ENCODE results near the gene MAP4K2. TPM values are rescaled to one million over a fixed set of nuclear protein-coding genes. Genes with fewer than 3 reads are reported as not detected.
"Not testable (repeated sequence)": the region's sequence is repeated elsewhere in the genome, so short reads cannot be mapped to it uniquely, and the experiment has no call there.

The MAP4K2 gene
- total RNA-seq: 70.8 TPM

DNA sequence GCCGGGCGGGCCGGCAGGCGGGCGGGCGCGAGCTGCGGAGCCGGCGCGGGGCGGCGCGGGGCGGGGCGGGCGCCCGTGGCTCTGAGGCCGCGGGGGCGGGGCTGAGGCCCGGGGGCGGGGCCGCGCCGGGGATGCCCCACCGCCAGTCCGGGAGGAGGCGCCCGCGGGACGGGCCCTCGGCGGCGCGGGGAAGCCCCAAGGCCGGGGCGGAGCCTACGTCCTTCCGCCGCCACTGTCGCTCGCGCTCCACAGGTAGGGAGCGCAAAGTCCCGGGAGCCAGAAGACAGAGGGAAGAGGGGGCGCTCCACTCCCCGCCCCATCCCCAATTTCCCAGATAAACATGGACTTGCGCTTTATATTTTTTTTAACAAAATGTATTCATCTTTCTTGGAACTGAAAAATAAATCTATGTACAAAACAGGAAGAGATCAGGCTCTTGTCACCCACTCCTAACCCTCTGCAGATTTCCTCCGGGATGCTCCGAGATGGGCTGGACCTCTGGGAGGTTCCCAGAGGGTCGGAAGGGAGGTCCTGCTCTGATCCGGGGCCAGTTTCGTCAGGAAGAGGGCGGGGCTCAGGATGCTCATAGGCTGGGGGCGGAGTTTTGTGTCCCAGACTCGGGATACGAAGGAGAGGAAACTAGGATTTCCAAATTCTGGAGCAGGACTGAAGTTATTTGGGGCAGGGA, at the start of gene MAP4K2:
TSS of gene MAP4K2 (minus strand) at position 57 of the 688 bp plus-strand sequence. CDS start 65 bp downstream, outside the sequence.
- DNase-seq (ENCODE audit: low read depth in 2 of 3, low spot score in 2 of 3): peak; percentile 76 to 84 (median 79)

DNA sequence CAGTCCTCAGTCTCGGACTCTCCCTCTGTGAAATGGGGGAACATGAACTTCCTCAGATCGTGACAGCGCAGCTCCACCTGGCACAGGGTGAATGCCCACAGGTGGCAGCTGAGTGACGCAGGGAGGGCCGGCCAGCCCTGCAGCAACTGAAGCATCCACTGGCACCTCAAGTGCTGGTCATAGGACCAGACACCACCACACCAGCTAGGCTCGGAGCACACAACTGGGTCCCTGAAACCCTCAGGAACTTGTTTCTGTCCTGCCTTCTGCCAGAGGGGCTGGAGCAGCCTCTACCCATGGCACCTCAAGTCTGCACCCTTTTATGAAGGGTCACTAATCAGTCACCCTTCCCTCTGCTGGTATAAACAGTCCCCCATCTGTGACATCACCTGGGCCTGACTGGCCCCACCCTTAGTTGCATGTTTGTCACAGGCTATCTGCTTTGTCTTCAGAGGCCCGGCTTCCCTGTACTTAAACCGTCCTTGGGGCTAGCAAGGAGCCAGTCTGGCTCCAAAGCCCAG, 48.9 kb upstream of the MAP4K2 start:
- DNase-seq (ENCODE audit: low read depth in 2 of 3, low spot score in 2 of 3): no peak

DNA sequence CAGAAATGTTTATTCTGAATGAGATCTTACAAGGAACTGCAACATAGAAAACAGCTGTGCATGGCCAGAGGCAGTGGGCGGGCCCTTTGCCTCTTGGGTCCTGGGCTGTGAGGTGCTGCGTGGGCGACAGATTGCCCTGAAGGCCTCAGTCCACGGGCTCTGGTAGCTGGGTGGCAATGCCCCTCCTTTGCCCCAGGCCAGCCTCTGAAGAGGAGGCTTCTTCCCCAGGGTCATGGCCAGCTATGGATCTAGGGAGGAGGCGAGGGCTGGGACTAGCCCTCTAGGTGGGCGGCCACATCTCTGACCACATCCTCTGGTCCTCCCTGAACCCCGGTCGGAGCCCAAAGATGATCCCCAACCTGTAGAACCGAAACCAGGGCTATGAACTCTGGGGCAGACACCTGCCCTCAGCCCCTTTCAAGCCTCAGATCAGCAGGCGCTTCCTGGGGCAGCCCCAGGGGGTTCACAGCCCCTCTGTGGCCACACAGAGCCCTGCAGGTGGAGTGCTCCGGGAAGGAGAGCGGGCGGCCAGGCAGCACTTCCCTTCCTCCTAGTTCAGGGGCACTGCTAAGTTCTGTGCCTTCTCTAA, 48.1 kb upstream of the MAP4K2 start:
- DNase-seq (ENCODE audit: low read depth in 2 of 3, low spot score in 2 of 3): peak in 2 of 3 donors; percentile 59 to 68

DNA sequence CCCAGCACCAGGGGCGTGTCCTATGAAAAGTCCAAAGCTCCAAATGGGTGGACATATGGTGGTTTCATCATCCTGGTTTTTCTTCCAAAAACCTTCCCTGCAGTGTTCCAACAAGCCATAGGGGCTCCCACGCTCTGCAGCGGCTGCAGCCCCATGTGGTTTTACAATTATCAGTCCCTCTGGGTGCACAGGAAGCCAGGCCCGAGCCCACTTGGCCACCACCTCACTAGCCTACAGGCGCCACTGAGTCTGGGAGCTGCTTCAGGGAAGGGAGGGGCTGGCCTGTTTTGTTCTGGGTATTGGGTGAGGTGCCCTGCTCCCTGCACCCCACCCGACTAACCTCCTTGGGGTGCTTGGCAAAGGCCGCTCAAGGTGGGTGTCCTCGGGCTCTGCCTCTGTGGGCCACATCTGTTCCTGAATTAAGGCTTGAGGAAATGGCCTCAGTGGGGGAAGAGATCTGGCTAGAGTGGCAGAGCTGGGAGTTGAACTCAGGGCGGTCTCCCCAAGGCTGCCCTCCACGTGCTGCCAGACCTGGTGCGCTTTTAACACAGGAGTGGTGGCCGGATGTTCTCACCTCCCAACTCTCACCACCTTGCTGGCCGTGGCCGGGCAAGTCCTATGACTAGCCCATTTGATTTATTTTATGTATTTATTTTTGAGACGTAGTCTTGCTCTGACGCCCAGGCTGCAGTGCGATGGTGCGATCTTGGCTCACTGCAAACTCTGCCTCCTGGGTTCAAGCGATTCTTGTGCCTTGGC, 46.8 kb upstream of the MAP4K2 start:
- DNase-seq (ENCODE audit: low read depth in 2 of 3, low spot score in 2 of 3): no peak

DNA sequence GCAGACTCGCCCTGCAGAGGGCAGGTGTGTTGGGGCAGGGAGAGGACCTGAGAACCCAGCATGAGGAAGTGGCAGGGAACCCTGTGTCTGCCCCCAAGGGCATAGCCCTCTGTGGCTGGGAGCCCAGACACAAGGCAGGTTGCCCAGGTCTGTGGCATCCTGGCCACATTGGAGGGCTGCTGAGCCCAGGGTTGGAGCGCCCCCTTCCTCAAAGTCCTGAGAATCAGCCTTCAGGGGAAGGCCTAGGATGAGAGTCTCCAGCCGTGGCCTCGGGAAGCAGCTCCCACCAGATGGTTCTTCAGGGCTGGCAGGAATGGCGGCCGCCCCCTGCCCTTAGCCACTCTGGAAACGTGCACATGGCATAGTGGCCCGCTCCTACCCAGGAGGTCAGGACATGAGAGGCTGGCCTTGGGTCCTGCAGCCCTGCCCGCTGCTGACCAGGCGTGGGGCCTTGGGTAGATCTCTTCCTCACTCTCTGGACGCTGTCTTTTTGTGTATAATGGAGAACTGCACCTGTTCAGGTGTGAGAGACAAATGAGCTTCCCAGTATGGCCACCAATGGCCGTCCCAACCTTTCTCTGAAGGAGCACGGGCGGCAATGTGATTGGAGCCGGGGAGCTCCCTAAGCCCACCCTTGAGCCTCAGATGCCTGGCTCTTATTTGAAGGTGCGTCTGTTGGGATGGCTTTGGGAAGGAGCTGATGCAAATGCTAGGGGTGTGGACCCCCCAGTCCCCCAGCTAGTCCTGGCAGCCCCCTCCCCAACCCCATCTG, 46.0 kb upstream of the MAP4K2 start:
- peak in 1 of 3 donors; percentile 46 for DNase-seq (ENCODE audit: low read depth in 2 of 3, low spot score in 2 of 3)

DNA sequence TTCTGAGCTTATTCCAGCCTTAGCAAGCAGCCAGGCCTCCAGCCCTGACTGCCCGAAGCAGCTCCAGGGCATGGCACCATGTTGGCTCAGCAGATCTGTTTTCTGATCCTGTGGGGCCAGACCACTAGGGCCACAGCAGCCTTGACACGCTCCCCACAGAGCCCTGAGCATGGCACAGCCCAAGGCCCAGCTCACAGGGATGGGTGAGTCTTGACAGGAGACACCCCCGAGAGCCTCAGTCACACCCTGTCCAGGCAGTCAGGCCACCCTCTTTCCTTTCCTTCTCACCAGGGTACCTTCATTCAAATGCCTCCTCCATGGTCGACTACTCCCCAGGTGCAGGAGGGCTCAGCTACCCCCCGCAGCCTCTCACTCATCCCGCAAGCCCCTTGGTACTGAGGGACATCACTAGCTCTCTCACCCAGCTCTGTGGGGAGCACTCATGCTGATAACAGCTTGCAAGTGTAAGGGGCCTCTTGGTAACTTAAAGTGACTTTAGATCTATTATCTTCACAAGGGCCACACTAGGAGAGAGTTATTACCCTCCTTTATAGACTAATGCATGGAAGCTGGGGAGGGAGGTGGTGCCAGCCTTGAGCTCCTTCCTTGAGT, 45.3 kb upstream of the MAP4K2 start:
- DNase-seq (ENCODE audit: low read depth in 2 of 3, low spot score in 2 of 3): no peak

DNA sequence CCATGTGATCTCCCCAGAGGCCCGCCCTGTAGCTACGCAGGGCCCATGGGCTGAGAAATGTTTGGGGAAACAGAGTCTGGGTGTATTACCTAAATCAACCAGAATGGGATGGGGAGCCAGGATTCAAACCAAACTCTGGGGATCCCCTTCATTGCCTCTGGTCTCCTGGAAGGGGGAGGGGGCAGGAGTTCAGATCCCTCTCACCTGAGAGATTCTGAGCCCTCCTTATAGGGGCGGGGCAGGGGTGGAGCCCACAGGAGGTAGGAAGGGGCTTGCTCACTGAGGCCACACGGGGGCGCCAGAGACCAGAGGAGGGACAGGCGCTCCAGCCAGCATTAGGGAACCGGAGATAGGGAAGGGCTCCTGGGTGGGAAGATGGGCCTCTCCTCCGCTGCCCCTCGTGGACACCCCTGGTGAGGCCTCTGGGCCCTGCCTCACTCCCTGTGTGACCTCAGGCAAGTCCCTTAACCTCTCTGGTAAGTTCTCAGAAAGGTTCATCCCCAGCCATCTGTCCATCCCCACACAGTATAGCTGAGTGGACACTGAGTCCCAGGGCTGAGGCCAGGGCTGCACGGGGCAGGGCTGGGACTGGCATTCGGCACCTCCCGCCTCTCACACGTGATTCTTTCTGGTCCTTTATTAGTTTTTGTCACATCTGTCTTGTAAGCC, 44.1 kb upstream of the MAP4K2 start:
- DNase-seq (ENCODE audit: low read depth in 2 of 3, low spot score in 2 of 3): peak; percentile 87 to 96 (median 90)

DNA sequence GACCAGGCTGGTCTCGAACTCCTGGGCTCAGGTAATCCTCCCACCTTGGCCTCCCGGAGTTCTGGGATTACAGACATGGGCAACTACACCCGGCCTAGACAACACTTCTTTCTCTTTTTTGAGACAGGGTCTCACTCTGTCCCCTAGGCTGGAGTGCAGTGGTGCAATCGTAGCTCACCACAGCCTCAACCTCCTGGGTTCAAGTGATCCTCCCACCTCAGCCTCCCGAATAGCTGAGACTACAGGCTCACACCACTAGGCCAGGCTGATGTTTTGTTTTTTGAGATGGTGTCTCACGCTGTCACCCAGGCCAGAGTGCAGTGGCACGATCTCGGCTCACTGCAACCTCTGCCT, 42.7 kb upstream of the MAP4K2 start:
- DNase-seq (ENCODE audit: low read depth in 2 of 3, low spot score in 2 of 3): not testable (repeated sequence)

DNA sequence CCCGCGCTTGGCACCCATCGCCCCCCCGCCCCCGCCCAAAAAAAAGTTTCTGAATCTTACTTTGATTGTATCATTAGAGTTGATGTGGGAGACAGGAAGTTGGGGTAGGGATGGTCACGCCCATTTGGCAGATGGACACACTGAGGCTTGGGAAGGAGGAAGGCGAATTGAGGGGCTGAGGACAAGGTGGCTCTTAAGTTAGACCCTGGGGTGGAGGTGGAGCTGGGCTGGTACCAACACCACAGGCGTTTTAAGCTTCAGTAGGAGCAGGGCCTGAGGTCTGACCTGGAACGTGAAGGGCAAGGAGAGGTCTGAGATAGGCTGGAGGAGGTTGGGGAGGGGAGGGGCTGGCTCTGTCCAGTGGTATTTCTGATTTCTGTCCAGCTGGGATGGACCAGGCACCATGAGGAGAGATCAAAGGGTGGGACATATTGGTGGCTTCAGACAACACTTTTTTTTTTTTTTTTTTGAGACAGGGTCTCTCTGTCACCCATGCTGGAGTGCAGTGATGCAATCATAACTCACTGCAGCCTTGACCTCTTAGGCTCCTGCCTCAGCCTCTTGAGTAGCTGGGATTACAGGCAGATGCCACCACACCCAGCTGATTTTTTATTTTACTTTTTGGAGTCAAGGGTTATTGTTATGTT, 42.2 kb upstream of the MAP4K2 start:
- no peak for DNase-seq (ENCODE audit: low read depth in 2 of 3, low spot score in 2 of 3)

DNA sequence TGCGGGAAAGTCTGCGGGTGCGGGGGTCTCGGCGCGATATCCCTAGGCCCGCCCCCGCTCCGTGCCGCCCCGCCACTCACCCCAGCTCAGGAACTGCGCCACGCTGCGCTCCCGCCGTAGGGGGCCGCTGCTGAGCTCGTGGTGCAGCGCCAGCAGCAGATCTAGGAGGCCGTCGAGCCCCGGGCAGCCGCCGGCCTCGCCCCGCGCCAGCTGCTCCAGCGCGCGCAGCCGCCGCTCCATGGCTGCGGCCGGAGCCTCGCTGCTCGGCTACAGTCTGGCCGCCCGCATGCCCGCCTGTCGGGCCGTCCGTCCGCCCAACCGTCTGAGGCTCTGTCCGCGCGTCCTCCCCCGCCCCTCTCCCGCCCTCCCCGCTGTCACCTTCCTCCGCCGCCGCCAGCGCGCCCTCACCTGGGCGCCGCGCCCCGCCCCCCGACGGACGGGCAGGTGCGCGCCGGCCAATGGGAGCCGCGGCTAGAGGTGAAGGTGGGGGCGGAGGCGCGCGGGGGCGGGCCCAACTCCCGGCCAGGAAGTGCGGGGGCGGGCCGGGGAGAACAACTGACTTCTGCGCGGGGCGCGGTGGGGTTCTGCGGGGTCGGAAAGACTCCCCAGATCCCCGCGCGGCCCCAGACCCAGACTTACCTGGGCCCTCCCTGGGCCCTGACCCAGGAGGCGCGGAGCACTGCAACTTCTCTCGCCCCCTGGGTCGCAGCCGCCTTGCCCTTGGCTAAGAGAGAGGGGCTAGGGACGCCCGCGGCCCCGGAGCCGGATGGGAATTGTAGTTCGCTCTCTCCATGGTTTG, 41.5 kb upstream of the MAP4K2 start, which contains the start of gene CDC42BPG:
TSS of gene CDC42BPG (minus strand) at position 324 of the 799 bp plus-strand sequence. CDS start at position 240, 84 bp downstream.
- peak in 2 of 3 donors; percentile 75 to 76 for DNase-seq (ENCODE audit: low read depth in 2 of 3, low spot score in 2 of 3)

DNA sequence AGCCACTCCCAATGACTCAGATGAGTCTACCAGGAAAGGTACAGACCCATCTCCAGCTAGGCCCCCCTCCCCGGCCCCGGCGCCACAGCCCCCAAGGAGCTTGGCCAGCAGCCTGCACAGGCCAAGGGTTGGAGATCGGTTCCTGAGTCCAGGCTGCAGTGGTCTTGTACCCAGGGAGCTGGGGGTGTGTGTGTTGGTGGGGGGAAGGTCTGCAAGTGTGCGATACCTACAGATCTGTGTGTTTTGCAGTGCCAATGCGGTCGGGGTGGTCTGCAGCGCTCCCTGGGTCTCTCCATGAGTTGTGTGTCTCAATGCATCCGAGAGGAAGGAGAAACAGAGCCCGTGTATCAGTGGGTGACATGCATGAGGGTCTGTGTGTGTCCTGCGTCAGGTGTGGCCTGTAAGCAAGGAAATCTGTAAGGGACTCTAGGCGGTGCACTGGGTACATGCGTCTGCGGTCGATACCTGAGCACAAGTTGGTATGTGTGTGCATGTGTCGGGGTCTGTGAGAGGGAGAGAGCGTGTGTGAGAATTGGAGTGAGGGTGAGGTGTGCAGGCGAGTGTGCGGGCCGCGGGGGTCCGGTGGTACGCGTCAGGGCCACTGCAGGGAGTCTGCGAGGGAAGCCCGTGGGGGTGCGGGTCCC, 40.8 kb upstream of the MAP4K2 start:
- no peak for DNase-seq (ENCODE audit: low read depth in 2 of 3, low spot score in 2 of 3)

DNA sequence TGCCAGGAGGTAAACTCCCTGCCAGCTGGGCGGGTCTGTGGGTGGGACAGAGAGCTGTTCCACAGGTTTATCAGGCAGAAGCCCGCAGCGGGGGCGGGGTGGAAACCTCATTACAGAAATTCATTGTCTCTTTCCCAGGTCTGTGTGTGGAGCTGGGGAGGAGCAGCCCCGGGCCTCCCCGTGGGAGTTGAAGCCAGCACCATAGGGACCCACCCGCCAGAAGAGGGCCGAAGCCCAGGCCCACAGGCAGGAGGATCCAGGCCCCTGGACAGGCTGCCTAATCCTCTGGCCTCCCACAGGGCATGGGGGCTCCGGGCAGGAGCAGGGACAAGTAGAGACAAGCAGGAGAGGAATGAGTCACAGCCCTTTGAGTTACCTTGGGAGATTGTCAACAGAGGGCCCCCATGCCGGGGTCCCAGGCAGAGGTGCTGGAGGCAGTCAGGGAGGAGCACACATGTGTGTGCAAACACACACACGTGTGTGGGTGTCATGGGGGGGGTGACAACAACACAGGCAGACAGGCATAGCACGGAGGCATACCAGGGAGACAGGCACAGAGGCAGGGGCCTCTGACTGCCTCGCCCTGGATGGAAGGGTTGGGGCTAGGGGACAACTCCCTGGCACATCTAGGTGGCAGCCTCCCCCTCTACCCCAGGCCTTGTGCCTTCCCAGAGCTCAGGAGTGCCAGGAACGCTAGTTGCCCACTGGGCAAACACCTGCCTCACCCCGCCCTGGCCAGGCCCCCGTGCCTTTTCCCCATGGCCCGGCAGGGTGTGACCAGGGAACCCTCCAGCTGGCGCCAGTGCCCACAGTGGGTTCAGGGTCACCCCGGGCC, 40.1 kb upstream of the MAP4K2 start:
- DNase-seq (ENCODE audit: low read depth in 2 of 3, low spot score in 2 of 3): no peak

DNA sequence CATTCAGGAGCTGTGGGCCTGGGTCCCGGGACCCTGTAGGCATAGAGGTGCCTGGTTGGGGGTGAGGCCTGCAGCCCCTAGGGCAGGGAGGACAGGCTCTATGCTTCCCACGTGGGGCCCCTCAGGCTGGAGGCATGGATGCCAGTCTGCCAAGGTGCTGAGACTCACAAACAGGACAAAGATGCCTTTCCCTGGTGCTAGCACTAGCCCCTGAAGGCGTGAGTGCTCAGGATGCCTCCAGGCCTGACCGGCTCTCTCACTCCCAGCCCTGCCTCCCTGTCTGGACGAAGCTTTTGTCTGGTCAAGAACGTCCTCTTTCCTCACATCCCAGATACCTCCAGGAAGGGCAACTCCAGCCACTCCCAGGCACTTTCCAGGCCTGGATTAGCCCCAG, 39.3 kb upstream of the MAP4K2 start:
- DNase-seq (ENCODE audit: low read depth in 2 of 3, low spot score in 2 of 3): no peak

DNA sequence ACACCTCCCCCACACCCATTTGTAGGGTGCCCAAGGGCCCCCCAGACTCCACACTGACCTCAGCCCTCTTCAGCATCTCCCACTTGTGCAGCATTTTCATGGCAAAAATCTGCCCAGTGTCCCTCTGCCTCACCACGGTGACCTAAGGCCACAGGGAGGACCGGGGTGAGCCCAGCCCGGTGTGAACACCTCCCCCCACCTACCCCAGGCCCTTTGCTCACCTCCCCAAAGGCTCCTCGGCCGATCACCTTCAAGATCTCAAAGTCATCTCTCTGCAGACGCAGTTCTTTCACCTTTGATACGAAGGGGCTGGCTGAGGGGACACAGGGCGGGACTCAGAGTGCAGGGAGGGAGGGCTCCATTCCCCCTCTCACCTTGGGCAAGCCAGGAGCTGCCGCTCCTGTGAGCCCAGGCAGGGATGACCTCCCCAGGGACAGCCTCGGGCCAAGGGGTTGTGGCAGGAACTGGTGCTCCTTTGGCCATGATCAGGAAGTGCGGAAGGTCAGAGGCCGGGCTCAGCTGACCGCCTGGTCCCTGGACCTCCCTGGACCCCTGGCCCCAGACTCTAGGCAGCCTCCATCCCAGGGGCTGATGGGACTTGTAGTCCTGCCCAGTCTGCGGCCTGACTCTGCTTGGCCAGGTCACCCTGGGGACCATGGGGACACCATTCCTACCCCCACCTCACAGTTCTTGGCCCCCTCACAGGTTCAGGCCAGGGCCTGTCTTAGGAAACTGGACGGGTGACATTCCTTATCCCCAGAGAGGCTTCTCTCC, 38.8 kb upstream of the MAP4K2 start:
- no peak for DNase-seq (ENCODE audit: low read depth in 2 of 3, low spot score in 2 of 3)

DNA sequence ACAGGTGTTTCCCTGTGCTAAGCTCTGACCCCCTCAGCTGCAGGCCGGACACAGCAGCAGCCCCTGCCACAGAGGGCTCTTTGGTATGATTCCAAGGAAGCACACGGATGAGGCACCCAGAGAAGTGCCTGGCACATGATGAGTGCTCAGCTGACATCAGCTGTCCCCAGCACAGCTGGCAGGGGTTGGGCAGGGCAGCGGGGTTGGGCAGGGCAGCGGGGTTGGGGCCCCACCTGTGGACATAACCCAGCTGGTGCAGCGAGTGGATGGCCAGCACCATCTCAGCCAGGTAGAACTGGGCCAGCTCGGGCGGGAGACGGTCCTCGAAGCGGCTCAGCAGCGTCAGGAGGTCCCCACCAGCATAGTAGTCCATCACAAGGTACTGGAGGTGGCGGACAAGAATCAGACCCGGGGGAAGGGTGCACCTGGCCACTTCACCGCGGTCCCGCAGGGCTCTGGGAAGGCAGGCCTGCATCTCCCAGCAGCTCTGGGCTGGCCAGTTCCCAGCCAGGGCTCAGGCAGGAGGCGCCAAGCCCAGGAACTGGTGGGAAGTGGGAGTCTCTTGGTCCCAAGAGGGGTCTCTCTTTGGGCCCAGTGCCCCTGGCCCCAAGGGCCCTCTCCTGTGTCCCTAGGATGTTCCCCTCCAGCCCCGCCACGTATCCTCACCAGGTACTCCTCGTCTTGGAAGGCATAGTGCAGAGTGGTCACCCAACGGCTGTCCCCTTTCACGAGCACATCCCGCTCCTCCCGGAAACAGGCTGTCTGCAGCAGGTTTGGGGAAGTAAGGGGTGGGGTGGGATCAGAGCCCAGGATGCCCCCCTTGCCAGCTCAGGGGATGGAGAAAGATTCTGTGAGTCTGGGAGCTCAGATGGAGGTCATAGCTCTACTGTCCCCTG, 37.1 kb upstream of the MAP4K2 start:
- DNase-seq (ENCODE audit: low read depth in 2 of 3, low spot score in 2 of 3): no peak
